HepG2 (cell line): ENCODE measurements around the gene TSC22D2. TPM values are rescaled to one million over a fixed set of nuclear protein-coding genes. Genes with fewer than 3 reads are reported as not detected.

Experiments
- ATF2 ChIP-seq: sonication (generic); formaldehyde crosslinking; IDR thresholded peaks from 2 replicates; pipeline ENCODE4 v1.4.0; 2020; ENCODE audit warnings: missing genetic modification reagents
- CENPT ChIP-seq: sonication (generic); formaldehyde crosslinking; IDR thresholded peaks from 2 replicates; pipeline ENCODE4 v1.8.0; 2022; ENCODE audit warnings: low read depth, mild to moderate bottlenecking, moderate library complexity, missing genetic modification reagents
- EHMT2 ChIP-seq: fragments of 200-600 bp; sonication (generic); IDR thresholded peaks from 2 replicates; pipeline ENCODE4 v1.7.0; 2017; ENCODE audit warnings: antibody characterized with exemption, low read depth, low read length, borderline replicate concordance
- FOXA1 ChIP-seq, 2 experiments: fragments of 450-650 bp in 1 of 2; sonication (generic) in 1 of 2; formaldehyde crosslinking in 1 of 2; IDR thresholded peaks; 2 replicates each; pipeline versions ENCODE4 v1.4.0 to v1.6.1; 2016 to 2020; ENCODE audit warnings: missing genetic modification reagents in 1 of 2
- FOXA3 ChIP-seq: IDR thresholded peaks from 2 replicates; pipeline ENCODE4 v1.6.1; 2016; ENCODE audit warnings: missing genetic modification reagents, missing compliant biosample characterization
- HDAC1 ChIP-seq: sonication (generic); formaldehyde crosslinking; IDR thresholded peaks from 2 replicates; pipeline ENCODE4 v1.5.1; 2020; ENCODE audit warnings: mild to moderate bottlenecking, missing genetic modification reagents
- HOXA3 ChIP-seq: sonication (generic); formaldehyde crosslinking; IDR thresholded peaks from 2 replicates; pipeline ENCODE4 v1.5.0; 2020; ENCODE audit warnings: missing genetic modification reagents
- MAFG ChIP-seq: sonication (generic); formaldehyde crosslinking; IDR thresholded peaks from 2 replicates; pipeline ENCODE4 v1.5.1; 2020; ENCODE audit warnings: mild to moderate bottlenecking, missing genetic modification reagents
- MYNN ChIP-seq: sonication (generic); formaldehyde crosslinking; IDR thresholded peaks from 2 replicates; pipeline ENCODE4 v1.4.0; 2020; ENCODE audit warnings: mild to moderate bottlenecking, low read depth, missing genetic modification reagents
- PHF21A ChIP-seq: sonication (generic); formaldehyde crosslinking; IDR thresholded peaks from 2 replicates; pipeline ENCODE4 v1.5.0; 2020; ENCODE audit warnings: mild to moderate bottlenecking, missing genetic modification reagents
- POLR2AphosphoS2 ChIP-seq: IDR thresholded peaks from 2 replicates; pipeline ENCODE4 v1.6.1; 2011; ENCODE audit warnings: low read depth, low read length, improper control_type of control experiment
- PRMT3 ChIP-seq: sonication (generic); formaldehyde crosslinking; IDR thresholded peaks from 2 replicates; pipeline ENCODE4 v1.8.1; 2022; ENCODE audit warnings: low read depth, mild to moderate bottlenecking, moderate library complexity, missing genetic modification reagents, borderline replicate concordance
- RARG ChIP-seq: sonication (generic); formaldehyde crosslinking; IDR thresholded peaks from 2 replicates; pipeline ENCODE4 v1.4.0; 2020; ENCODE audit warnings: low read depth, mild to moderate bottlenecking, missing genetic modification reagents
- SAP130 ChIP-seq: IDR thresholded peaks from 2 replicates; pipeline ENCODE4 v1.6.1; 2016; ENCODE audit warnings: low read depth
- SMAD3 ChIP-seq: sonication (generic); formaldehyde crosslinking; IDR thresholded peaks from 2 replicates; pipeline ENCODE4 v1.4.0; 2020; ENCODE audit warnings: missing genetic modification reagents
- SRF ChIP-seq: IDR thresholded peaks from 2 replicates; pipeline ENCODE4 v1.6.1; 2011; ENCODE audit warnings: mild to moderate bottlenecking, low read depth, low read length, moderate library complexity
- SRY ChIP-seq: sonication (generic); formaldehyde crosslinking; IDR thresholded peaks from 2 replicates; pipeline ENCODE4 v1.8.0; 2022; ENCODE audit warnings: mild to moderate bottlenecking, missing genetic modification reagents
- TBX2 ChIP-seq: sonication (generic); formaldehyde crosslinking; IDR thresholded peaks from 2 replicates; pipeline ENCODE4 v1.5.0; 2020; ENCODE audit warnings: missing genetic modification reagents, mild to moderate bottlenecking, borderline replicate concordance
- ZNF367 ChIP-seq: sonication (generic); formaldehyde crosslinking; IDR thresholded peaks from 2 replicates; pipeline ENCODE4 v1.4.0; 2020; ENCODE audit warnings: missing genetic modification reagents, borderline replicate concordance
- ZNF660 ChIP-seq: sonication (generic); formaldehyde crosslinking; IDR thresholded peaks from 2 replicates; pipeline ENCODE4 v1.5.1; 2020; ENCODE audit warnings: mild to moderate bottlenecking, low read depth, missing genetic modification reagents, borderline replicate concordance
- ZNF724P ChIP-seq: sonication (generic); formaldehyde crosslinking; IDR thresholded peaks from 2 replicates; pipeline ENCODE4 v1.8.0; 2022; ENCODE audit warnings: missing genetic modification reagents, borderline replicate concordance
- polyA plus RNA-seq, 8 experiments: library from polyadenylated mRNA; depleted of rRNA in 3 of 8; stranded (reverse) in 7 of 8; unstranded in 1 of 8; fragments of >200 nt; fragmentation: Illumina TruSeq in 4 of 8; extraction: Trizol in 4 of 8; gene quantifications; 2 replicates each; pipeline versions ENCODE4 v1.2.1 to v1.2.3, GENCODE V29; 2011 to 2016; ENCODE audit warnings: low read depth in 4 of 8, missing spikeins in 1 of 8, mixed read lengths in 1 of 8; ENCODE audit not compliant: insufficient read depth in 1 of 8
- total RNA-seq, 5 experiments: library from RNA; depleted of rRNA; stranded (reverse); fragments of >200 nt; fragmentation: Illumina TruSeq; extraction: Trizol; gene quantifications; 2 replicates each; pipeline ENCODE4 v1.2.3, GENCODE V29; 2016; ENCODE audit warnings: low read depth in 1 of 5
- TF ChIP-seq, protein P1 (sequence below): sonication (generic); formaldehyde crosslinking; IDR thresholded peaks from 2 replicates; pipeline ENCODE4 v1.5.0; 2020; ENCODE audit warnings: mild to moderate bottlenecking, missing genetic modification reagents
- TF ChIP-seq, protein P2 (sequence below): sonication (generic); formaldehyde crosslinking; IDR thresholded peaks from 2 replicates; pipeline ENCODE4 v1.4.0; 2020; ENCODE audit warnings: mild to moderate bottlenecking, missing genetic modification reagents
- TF ChIP-seq, protein P3 (sequence below): IDR thresholded peaks from 2 replicates; pipeline ENCODE4 v1.6.1; 2018; ENCODE audit warnings: missing genetic modification reagents, mild to moderate bottlenecking, missing compliant biosample characterization

TSC22D2 gene
- total and polyA plus RNA-seq, 2 of the 13 experiments (the other 11 are each of a cell fraction or from before 2014, with no cell fraction given), result 4.6 to 8.2 TPM

GRCh38 chr3:150362515-150363302, 45.4 kb upstream of the TSC22D2 start (continued):
- TF ChIP-seq PRMT3 (CRISPR knock-in tag), result no peak
- no peak for TF ChIP-seq SRY (CRISPR knock-in tag)
- TF ChIP-seq PHF21A (CRISPR knock-in tag), result peak; percentile 36; the same call in 1 of the 2 replicates
- no peak for TF ChIP-seq SMAD3 (CRISPR knock-in tag)
- no peak for TF ChIP-seq SRF
- no peak; the same call in 1 of the 2 replicates for TF ChIP-seq HDAC1 (CRISPR knock-in tag)
- no peak for TF ChIP-seq HOXA3 (CRISPR knock-in tag)
- no peak for TF ChIP-seq ZNF660 (CRISPR knock-in tag)
- no peak for TF ChIP-seq ATF2
- peak; percentile 61; the same call in 1 of the 2 replicates for TF ChIP-seq FOXA3 (CRISPR knock-in tag)
- no peak for TF ChIP-seq MYNN (CRISPR knock-in tag)
- TF ChIP-seq RARG (CRISPR knock-in tag), result no peak
- TF ChIP-seq, protein P1, sequence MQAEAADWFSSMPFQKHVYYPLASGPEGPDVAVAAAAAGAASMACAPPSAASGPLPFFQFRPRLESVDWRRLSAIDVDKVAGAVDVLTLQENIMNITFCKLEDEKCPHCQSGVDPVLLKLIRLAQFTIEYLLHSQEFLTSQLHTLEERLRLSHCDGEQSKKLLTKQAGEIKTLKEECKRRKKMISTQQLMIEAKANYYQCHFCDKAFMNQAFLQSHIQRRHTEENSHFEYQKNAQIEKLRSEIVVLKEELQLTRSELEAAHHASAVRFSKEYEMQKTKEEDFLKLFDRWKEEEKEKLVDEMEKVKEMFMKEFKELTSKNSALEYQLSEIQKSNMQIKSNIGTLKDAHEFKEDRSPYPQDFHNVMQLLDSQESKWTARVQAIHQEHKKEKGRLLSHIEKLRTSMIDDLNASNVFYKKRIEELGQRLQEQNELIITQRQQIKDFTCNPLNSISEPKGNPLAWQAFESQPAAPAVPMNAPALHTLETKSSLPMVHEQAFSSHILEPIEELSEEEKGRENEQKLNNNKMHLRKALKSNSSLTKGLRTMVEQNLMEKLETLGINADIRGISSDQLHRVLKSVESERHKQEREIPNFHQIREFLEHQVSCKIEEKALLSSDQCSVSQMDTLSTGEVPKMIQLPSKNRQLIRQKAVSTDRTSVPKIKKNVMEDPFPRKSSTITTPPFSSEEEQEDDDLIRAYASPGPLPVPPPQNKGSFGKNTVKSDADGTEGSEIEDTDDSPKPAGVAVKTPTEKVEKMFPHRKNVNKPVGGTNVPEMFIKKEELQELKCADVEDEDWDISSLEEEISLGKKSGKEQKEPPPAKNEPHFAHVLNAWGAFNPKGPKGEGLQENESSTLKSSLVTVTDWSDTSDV (CRISPR knock-in tag), result no peak
- no peak for TF ChIP-seq ZNF724P (CRISPR knock-in tag)
- TF ChIP-seq SAP130 (CRISPR knock-in tag), result peak; percentile 27; the same call in 1 of the 2 replicates
- no peak for TF ChIP-seq TBX2 (CRISPR knock-in tag)
- TF ChIP-seq, protein P2, sequence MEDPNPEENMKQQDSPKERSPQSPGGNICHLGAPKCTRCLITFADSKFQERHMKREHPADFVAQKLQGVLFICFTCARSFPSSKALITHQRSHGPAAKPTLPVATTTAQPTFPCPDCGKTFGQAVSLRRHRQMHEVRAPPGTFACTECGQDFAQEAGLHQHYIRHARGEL (CRISPR knock-in tag), result no peak
- TF ChIP-seq, protein P3, sequence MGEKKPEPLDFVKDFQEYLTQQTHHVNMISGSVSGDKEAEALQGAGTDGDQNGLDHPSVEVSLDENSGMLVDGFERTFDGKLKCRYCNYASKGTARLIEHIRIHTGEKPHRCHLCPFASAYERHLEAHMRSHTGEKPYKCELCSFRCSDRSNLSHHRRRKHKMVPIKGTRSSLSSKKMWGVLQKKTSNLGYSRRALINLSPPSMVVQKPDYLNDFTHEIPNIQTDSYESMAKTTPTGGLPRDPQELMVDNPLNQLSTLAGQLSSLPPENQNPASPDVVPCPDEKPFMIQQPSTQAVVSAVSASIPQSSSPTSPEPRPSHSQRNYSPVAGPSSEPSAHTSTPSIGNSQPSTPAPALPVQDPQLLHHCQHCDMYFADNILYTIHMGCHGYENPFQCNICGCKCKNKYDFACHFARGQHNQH (CRISPR knock-in tag), result 0 out of 2 replicates have a peak, but pooled peaks have one; percentile 27
- TF ChIP-seq FOXA1 (IDR thresholded peaks at IDR 0.05), result no peak
- TF ChIP-seq FOXA1 (CRISPR knock-in tag; IDR thresholded peaks at IDR 0.05), result peak; percentile 33; the same call in 1 of the 2 replicates
- no peak for TF ChIP-seq ZNF367 (CRISPR knock-in tag)
- no peak for TF ChIP-seq CENPT (CRISPR knock-in tag)
- no peak for TF ChIP-seq POLR2AphosphoS2
- no peak for TF ChIP-seq MAFG (CRISPR knock-in tag)
- TF ChIP-seq EHMT2, result no peak
